DMS79 treated with DMSO at 0.1 percent for 48 hours (cell line): Measurements from ENCODE around the gene PDYN.
A peak's percentile ranks its signal among the peaks of the same experiment; 100 is the strongest.

Experiments
- DNase-seq: peaks from one replicate; lab custom pipeline; 2025; lab: John Stamatoyannopoulos, UW

The PDYN gene

DNA sequence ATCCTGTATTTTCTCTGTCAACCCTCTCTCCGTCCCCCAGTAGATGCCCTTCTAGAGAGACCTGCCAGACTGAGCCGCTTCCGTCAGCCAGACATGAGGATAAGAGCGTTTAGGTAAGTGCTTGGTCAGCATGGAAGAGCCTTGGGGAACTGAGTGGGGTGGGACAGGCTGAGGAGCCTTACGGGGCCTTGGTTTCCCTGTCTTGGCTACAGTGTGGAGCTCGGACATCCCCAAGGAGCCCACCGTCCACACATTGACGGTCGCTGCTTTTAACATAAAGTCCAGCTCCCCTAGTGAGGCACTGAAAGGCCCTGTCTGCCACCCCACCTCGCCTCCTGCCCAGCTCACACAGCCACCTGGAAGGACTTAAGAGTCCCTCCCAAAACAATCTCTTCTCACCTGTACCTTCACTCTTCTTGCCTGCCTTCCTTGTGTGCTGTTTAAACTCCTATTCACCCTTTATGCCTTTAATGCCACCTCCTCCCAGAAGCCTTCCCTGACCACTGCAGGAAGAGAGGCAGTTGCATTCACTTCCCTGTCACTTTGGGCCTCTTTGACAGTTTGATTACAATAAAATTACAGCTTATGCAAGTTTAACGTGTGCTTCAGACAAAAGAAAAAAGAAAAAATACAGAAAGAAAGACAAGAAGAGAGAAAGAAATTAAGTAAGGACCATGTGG is 42.3 kb downstream of the PDYN start:
- DNase-seq = no peak

DNA sequence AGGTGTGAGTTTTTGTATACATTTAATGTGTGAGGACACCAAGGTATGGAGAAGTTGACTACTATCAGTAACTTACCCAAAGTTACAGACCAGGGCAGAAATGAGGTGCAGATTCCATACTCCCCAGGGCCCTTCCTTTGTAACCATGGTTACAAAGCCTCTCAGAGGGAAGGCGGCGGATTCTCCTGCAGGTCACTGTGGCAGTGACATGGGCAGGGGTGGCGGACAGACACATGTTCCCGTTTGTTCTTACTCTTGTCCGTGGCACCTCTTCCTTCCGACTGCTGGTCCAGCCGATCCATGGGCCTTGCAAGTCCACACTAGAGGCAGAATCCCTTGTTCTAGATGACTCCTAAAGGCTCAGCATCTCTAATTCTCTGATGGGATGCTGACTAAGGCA is 43.0 kb downstream of the PDYN start:
- DNase-seq = no peak

GRCh38 chr20:1949347-1950100 is 44.3 kb downstream of the PDYN start:
- no peak for DNase-seq

GRCh38 chr20:1947535-1947846 is 46.4 kb downstream of the PDYN start:
- DNase-seq = no peak

DNA sequence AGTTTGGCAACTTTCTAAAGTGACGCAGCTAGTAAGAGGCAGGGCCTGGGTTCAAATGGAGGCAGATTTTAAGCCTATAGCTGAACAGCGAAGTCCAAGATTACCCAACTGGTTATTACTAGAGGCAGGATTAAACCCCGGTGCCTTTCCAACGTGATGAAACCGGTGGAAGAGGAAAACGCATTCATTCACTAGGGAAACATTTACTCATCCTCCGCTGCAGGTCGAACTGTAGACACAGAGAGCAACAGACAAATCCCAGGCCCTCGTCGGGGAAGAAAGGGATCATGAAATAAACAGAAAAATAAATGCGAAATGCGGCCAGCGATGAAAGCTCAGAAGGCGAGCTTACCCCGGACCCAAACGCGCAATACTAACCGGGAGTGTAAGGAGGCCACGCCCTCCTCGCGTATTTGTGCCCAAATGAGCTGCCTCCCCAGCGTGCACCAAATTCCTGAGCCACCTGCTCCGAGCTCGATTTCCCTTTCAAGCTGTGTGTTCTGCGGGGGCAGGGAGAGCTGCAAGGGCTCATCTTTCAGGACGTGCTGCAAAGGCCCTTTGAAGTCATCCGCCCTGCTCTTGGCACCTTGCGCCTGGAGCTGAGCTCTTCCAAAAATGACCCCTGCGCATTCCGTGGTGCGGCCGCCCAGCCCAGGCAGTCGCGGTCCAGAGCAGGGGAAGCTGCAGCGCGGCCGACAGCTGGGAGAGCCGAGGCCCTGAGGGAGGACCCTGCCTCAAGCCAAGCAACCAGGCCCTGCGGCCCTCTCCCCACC is 46.9 kb downstream of the PDYN start:
- peak; percentile 16 for DNase-seq

DNA sequence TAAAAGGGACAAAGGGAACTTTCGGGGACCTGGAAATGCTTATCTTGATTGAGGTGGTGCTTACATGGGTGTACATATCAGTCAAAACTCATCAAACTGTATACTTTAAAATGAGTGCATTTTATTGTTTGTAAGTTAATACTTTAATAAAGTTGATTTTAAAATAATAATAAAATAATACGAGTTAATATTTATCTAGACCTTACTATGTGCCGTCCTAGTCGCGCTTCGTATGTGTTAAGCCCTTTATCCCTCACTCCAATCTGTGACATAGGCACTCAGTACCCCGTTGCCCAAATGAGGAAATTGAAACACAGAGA is 47.5 kb downstream of the PDYN start:
- DNase-seq = no peak

DNA sequence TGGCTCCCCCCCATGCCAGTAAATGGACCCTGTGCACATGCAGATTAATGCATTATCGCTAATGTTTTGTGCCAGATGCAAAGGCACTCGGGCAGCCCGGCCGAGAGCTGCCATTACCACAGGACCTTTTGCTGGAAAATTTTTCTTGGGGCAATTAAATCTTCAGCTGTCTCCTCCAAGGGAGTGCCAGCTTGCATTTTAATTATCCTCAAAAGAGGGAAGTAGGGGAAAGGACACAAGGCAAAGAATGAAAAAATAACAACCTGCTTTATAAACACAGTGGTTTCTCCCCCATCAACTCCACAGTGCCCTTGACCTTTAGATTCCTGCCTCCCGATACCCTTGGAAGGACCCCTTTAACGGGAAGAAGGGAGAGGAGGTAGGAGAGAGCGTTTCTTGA is 48.2 kb downstream of the PDYN start:
- DNase-seq = no peak

- DNase-seq = no peak
These were observed 48.7 kb downstream of the PDYN start for GRCh38 chr20:1945134-1945618.

DNA sequence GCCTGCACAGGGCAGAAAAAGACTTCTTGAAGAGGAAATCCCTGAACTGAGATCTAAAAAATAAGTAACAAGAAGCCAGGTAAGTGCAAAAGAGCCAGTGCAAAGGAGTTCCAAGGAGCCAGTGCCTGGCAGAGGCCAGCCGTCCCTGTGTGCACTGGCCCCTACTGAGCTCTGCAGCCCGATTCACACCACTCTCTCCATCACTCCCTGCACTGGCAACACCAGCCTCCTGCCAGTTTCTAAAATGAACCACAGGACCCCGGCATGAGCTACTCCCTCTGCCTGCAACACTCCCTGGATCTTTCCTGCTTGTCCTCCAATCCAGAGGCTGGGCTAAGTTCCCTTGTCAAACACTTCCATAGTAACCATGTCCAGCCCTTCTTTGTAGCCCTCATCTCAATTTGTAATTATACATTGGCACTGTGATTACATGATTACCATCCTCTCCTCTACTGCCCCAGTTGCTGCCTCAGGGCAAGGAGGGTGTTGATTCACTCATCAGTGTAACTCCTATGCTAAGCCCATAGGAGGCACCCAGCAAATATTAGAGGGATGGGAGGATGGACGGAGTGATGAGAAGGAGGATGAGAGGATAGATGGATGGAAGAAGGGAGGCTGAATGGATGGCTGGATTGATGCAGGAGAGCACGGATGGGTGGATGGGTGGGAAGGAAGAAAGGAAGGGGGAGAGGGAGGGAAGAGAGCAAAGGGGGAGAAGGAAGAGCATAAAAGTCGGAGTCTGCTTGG is 49.3 kb downstream of the PDYN start:
- no peak for DNase-seq

- no peak for DNase-seq
These were observed 50.4 kb downstream of the PDYN start for GRCh38 chr20:1943275-1944002.

DNA sequence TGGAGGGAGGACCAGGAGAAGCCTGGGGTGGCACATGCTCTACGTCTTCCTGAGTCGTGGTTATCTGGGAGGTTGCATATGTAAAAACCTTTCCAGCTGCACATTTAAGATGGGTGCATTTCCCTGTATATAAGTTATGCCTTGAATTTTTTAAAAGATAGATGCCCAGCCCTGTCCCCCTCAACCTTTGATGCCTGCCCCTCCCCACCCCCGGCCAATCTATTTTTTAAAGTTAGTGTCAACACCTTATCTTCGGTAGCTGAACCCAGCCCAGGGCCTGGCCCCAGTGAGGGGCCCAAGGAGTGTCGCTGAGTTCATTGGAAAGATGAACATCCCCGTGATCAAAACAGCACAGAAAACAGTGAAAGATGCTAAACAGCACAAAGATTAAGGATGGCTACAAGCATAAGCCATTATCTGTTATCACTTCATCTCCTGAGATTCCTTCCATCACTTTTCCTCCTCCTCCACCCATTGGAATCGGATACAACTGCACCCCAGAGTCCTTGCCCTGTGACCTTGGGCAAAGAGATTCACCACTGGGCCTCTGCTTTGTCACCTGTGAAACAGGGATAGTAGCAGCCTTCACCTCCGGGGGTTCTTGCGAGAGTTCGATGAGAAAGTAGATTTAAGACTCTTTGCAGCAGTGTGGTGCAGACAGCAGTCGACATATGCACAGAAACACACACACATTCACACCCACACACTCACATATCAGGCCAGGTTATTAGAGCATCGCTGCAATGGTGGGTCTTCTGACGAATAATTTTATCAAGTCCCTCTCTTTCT is 51.2 kb downstream of the PDYN start:
- no peak for DNase-seq

- DNase-seq = no peak
These were observed 51.8 kb downstream of the PDYN start for GRCh38 chr20:1942061-1942460.

DNA sequence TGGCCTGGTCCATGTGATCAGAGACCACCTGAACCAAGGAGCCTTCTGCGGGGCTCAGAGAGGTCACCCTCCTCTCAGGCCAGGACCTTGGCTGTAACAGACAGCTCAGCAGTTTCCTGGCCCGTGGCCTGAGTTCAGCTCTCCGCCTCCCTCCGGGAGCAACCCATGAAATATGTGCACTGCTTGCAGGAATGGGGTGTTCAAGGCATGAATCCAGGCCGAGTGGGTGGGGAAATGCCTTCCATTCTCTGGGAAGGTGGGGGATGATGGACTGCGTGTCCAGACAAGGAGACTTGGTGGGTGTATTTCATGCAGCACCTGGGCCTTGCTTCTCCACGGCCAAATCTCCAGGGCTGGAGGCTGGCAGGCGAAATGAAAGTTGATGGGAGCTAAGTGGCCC is 52.6 kb downstream of the PDYN start:
- DNase-seq = no peak

DNA sequence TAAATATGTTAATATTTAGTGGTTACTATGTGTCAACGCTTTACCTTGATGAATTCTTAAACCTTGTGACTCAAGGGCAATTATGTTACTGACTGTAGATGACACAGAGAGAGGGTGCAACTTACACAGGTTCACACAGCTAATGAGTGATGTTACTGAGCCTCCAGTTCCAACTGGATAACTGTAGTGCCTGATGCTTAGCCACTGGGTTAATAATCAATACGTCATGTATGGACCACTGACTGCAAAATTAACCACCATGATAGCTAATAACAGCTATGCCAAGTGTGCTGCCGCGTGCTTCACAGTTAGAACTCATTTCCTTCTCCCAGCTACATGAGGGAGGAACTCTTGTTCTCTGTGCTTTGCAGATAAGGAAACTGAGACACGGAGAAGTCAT is 53.3 kb downstream of the PDYN start:
- no peak for DNase-seq

- DNase-seq = no peak
These were observed 54.6 kb downstream of the PDYN start for GRCh38 chr20:1939270-1939595.

- DNase-seq = no peak
These were observed 55.2 kb downstream of the PDYN start for GRCh38 chr20:1938464-1939269.

DNA sequence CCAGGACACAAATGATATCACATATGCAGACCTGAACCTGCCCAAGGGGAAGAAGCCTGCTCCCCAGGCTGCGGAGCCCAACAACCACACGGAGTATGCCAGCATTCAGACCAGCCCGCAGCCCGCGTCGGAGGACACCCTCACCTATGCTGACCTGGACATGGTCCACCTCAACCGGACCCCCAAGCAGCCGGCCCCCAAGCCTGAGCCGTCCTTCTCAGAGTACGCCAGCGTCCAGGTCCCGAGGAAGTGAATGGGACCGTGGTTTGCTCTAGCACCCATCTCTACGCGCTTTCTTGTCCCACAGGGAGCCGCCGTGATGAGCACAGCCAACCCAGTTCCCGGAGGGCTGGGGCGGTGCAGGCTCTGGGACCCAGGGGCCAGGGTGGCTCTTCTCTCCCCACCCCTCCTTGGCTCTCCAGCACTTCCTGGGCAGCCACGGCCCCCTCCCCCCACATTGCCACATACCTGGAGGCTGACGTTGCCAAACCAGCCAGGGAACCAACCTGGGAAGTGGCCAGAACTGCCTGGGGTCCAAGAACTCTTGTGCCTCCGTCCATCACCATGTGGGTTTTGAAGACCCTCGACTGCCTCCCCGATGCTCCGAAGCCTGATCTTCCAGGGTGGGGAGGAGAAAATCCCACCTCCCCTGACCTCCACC is 56.4 kb downstream of the PDYN start:
- no peak for DNase-seq

GRCh38 chr20:1935696-1936366 is 58.0 kb downstream of the PDYN start:
- no peak for DNase-seq
